Gastrocnemius medialis (tissue), 4 donors: ENCODE results near the gene ITGB1. TPM values are rescaled to one million over a fixed set of nuclear protein-coding genes. Genes with fewer than 3 reads are reported as not detected.
"Not testable (repeated sequence)": the region's sequence is repeated elsewhere in the genome, so short reads cannot be mapped to it uniquely, and the experiment has no call there.

Experiments
- ATAC-seq, 2 donors: fragments of 150-250 bp; one replicate each; pipeline ENCODE4 v1.9.1; 2016
- DNase-seq, 2 donors: peaks; one replicate each; pipeline ENCODE4 v3.0.0-alpha.2; 2019
- H3K27ac ChIP-seq, 4 donors: fragments of 200-600 bp; sonication (generic); 1 replicate in 1 of 4; 2 replicates in 3 of 4; pipeline ENCODE4 v1.5.1; 2016 to 2018; ENCODE audit warnings: mild to moderate bottlenecking in 2 of 4, moderate library complexity in 1 of 4
- H3K27me3 ChIP-seq, 3 donors: fragments of 200-600 bp; sonication (generic) in 2 of 3; 1 replicate in 1 of 3; 2 replicates in 2 of 3; pipeline versions ENCODE4 v1.5.1 to v1.6.0; 2016 to 2019; ENCODE audit warnings: mild to moderate bottlenecking in 1 of 3, moderate library complexity in 1 of 3
- H3K36me3 ChIP-seq, 2 donors: fragments of 200-600 bp; sonication (generic) in 1 of 2; one replicate each; pipeline ENCODE4 v1.5.1; 2017 to 2018
- H3K4me1 ChIP-seq, 2 donors: fragments of 200-600 bp; sonication (generic) in 1 of 2; one replicate each; pipeline ENCODE4 v1.5.1; 2016 to 2017; ENCODE audit warnings: mild to moderate bottlenecking in 2 of 2
- H3K4me3 ChIP-seq, 4 donors: fragments of 200-600 bp; sonication (generic) in 3 of 4; 1 replicate in 1 of 4; 2 replicates in 3 of 4; pipeline ENCODE4 v1.5.1; 2016 to 2019; ENCODE audit warnings: mild to moderate bottlenecking in 2 of 4
- H3K9me3 ChIP-seq, 3 donors: fragments of 200-600 bp; sonication (generic) in 2 of 3; 1 replicate in 1 of 3; 2 replicates in 2 of 3; pipeline ENCODE4 v1.5.1; 2016 to 2019
- CTCF ChIP-seq, 5 experiments: fragments of 450-650 bp in 3 of 5; fragments of 200-600 bp in 2 of 5; sonication (generic) in 2 of 5; IDR thresholded peaks in 4 of 5; conservative IDR thresholded peaks in 1 of 5; 1 replicate in 4 of 5; 2 replicates in 1 of 5; pipeline ENCODE4 v1.5.1; 2016 to 2019; ENCODE audit warnings: antibody characterized with exemption in 5 of 5, mild to moderate bottlenecking in 3 of 5, moderate library complexity in 3 of 5
- POLR2A ChIP-seq, 2 donors: fragments of 450-650 bp; IDR thresholded peaks; one replicate each; pipeline ENCODE4 v1.6.1; 2017; ENCODE audit warnings: antibody characterized with exemption in 2 of 2, mild to moderate bottlenecking in 2 of 2, moderate library complexity in 2 of 2
- in situ Hi-C, 4 donors: fragments of 200-750 bp; cut with MboI; loops; one replicate each; pipeline versions ENCODE4 v1.15.0 to v1.8.0; 2017; ENCODE audit warnings: low sequenced_read_pairs in 4 of 4
- intact Hi-C: fragments of 100-400 bp; cut with DNase I; formaldehyde crosslinking; loops from one replicate; pipeline ENCODE4 v1.15.1; 2023; ENCODE audit warnings: low total_unique reads
- total RNA-seq, 4 donors: library from RNA; depleted of rRNA; stranded (reverse); fragments of >200 nt; gene quantifications; one replicate each; pipeline versions ENCODE4 v1.1.0 to v1.2.3, GENCODE V29; 2016

Gene ITGB1
- total RNA-seq, 4 donors from 2014 or later: 242 to 379 (median 368) TPM

- H3K4me3 ChIP-seq: no peak overlapping the region
- TF ChIP-seq CTCF (IDR thresholded peaks at IDR 0.05 in 4 of 5, conservative IDR thresholded peaks at IDR 0.05 in 1 of 5): no peak
- TF ChIP-seq POLR2A (IDR thresholded peaks at IDR 0.05): no peak
- DNase-seq (no peak), ATAC-seq (no peak)
- peaks cover 3 to 68% of the 10 kb centered on the region in 2 donors for H3K36me3 ChIP-seq
- in situ Hi-C loops: no loop called here
- no peak overlapping the region for H3K27ac ChIP-seq
- no peaks in the 10 kb centered on the region for H3K9me3 ChIP-seq
- intact Hi-C loops: no loop called here
- no peaks in the 10 kb centered on the region for H3K4me1 ChIP-seq
- H3K27me3 ChIP-seq: no peaks in the 10 kb centered on the region
Measured at GRCh38 chr10:32901815-32902214, 56.2 kb downstream of the ITGB1 start.

DNA sequence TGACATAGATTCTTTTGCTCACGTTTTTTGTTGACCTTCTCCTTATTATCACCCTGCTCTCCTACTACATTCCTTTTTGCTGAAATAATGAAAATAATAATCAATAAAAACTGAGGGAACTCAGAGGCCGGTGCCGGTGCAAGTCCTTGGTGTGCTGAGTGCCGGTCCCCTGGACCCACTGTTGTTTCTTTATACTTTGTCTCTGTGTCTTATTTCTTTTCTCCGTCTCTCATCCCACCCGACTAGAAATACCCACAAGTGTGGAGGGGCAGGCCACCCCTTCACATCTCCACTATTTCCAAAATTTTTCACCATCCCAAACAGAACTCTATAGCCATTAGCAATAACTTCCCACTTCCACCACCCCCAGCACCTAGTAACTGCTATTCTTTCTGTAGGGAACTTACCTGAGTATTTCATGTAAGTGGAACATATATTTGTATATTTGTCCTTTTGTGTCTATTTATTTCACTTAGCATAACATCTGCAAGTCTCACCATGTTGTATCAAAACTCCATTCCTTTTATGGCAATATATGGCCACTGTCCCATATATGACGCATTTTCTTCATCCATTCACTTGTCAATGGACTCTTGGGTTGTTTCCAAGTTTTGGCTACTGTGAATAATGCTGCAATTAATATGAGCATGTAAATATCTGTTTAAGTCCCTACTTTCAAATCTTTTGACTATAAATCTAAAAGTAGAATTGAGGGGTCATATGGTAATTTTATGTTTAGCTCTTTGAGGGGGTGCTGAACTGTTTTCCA lies 62.6 kb downstream of the ITGB1 start:
- H3K4me3 ChIP-seq, in situ Hi-C loops, intact Hi-C loops, H3K4me1 ChIP-seq, H3K27ac ChIP-seq, DNase-seq, H3K9me3 ChIP-seq, ATAC-seq, H3K27me3 ChIP-seq: not testable (repeated sequence)
- peaks cover 0 to 33% of the 10 kb centered on the region in 2 donors for H3K36me3 ChIP-seq

DNA sequence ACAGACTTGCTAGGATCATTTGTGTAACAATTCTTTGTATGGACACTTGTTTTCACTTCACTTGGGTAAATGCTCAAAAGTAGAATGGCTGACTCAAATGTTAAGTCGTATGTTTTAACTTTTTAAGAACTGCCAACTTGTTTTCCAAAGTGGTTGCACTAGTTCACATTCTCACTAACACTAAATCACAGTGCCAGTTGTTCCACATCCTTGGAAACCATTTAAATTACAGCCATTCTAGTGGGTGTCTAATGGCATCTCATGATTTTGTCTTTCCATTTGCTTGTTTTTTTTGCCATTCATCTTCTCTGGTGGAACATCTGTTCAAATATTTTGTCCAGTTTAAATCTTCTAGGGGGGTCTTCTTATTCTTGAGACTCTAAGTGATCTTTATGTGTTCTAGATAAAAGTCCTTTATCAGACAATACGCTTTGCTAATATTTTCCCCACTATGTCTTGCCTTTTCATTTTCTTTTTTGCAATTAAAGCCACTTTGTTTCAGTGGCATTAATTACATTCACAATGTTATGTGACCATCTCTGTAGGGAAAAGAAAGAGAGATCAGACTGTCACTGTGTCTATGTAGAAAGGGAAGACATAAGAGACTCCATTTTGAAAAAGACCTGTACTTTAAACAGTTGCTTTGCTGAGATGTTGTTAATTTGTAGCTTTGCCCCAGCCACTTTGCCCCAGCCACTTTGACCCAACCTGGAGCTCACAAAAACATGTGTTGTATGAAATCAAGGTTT lies 63.9 kb downstream of the ITGB1 start:
- Histone ChIP-seq H3K27ac (no peak overlapping the region), H3K27me3 (no peaks in the 10 kb centered on the region), H3K4me1 (no peaks in the 10 kb centered on the region), H3K9me3 (no peaks in the 10 kb centered on the region), H3K4me3 (no peak overlapping the region), H3K36me3 (peaks cover 0 to 29% of the 10 kb centered on the region in 2 donors)
- no peak for TF ChIP-seq CTCF (IDR thresholded peaks at IDR 0.05 in 4 of 5, conservative IDR thresholded peaks at IDR 0.05 in 1 of 5)
- no peak for TF ChIP-seq POLR2A (IDR thresholded peaks at IDR 0.05)
- intact Hi-C loops (no loop called here), in situ Hi-C loops (no loop called here)
- DNase-seq: no peak
- no peak for ATAC-seq

GRCh38 chr10:32893434-32893833 lies 64.6 kb downstream of the ITGB1 start:
- in situ Hi-C loops: no loop called here
- DNase-seq (no peak), ATAC-seq (no peak)
- Histone ChIP-seq H3K4me3 (no peak overlapping the region), H3K9me3 (no peaks in the 10 kb centered on the region), H3K36me3 (peaks cover 0 to 22% of the 10 kb centered on the region in 2 donors), H3K4me1 (no peaks in the 10 kb centered on the region), H3K27me3 (no peaks in the 10 kb centered on the region), H3K27ac (no peak overlapping the region)
- no peak for TF ChIP-seq CTCF (IDR thresholded peaks at IDR 0.05 in 4 of 5, conservative IDR thresholded peaks at IDR 0.05 in 1 of 5)
- no peak for TF ChIP-seq POLR2A (IDR thresholded peaks at IDR 0.05)
- intact Hi-C loops: no loop called here

DNA sequence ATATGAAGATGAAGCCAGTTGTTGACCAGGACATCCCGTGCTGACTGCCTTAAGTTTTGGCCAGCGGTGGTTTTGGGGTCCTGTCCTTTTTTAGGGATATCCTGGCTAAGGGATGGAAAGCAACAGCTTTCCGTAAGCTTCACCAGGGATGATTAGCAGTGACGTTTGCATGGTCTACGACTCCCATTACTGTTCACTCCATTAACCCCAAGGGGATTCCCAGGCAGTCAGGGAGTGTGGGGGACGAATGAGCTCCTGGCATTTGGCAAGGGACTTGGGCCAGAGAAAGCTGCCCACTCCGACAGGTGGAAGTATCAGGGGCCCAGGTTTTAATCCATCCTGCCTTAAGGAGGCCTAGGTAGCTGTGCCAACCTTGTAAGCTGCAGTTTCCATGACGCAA lies 66.8 kb downstream of the ITGB1 start:
- Histone ChIP-seq H3K36me3 (peaks cover 0 to under 1% of the 10 kb centered on the region in 2 donors), H3K4me3 (no peak overlapping the region), H3K4me1 (no peaks in the 10 kb centered on the region), H3K27me3 (no peaks in the 10 kb centered on the region), H3K27ac (no peak overlapping the region), H3K9me3 (no peaks in the 10 kb centered on the region)
- intact Hi-C loops (no loop called here), in situ Hi-C loops (no loop called here)
- TF ChIP-seq POLR2A (IDR thresholded peaks at IDR 0.05) (no peak), CTCF (IDR thresholded peaks at IDR 0.05 in 4 of 5, conservative IDR thresholded peaks at IDR 0.05 in 1 of 5) (no peak)
- no peak for DNase-seq
- no peak for ATAC-seq
